ENCODE measurements around the gene FGFR2. TPM values are rescaled to one million over a fixed set of nuclear protein-coding genes. Genes with fewer than 3 reads are reported as not detected.

FGFR2 gene
- total and polyA plus RNA-seq, 12 donors: 19.5 to 79.2 (median 39.3) TPM

- Histone ChIP-seq H3K36me3 (replicated peaks in 1 of 2) (no peaks in the 10 kb centered on the region), H3K27ac (no peak overlapping the region), H3K27me3 (no peaks in the 10 kb centered on the region), H3K9me3 (replicated peaks in 1 of 3) (no peaks in the 10 kb centered on the region), H3K4me3 (no peak overlapping the region), H3K4me1 (replicated peaks in 1 of 2) (no peaks in the 10 kb centered on the region)
- intact Hi-C loops (cut with DNase I): no loop called here
- 92 to 94% (median 92%) methylated on average over 5 of the region's 5 CpGs for WGBS, 4 donors
- DNase-seq: no peak
- TF ChIP-seq POLR2A (IDR thresholded peaks at IDR 0.05): no peak
- TF ChIP-seq, protein P1, sequence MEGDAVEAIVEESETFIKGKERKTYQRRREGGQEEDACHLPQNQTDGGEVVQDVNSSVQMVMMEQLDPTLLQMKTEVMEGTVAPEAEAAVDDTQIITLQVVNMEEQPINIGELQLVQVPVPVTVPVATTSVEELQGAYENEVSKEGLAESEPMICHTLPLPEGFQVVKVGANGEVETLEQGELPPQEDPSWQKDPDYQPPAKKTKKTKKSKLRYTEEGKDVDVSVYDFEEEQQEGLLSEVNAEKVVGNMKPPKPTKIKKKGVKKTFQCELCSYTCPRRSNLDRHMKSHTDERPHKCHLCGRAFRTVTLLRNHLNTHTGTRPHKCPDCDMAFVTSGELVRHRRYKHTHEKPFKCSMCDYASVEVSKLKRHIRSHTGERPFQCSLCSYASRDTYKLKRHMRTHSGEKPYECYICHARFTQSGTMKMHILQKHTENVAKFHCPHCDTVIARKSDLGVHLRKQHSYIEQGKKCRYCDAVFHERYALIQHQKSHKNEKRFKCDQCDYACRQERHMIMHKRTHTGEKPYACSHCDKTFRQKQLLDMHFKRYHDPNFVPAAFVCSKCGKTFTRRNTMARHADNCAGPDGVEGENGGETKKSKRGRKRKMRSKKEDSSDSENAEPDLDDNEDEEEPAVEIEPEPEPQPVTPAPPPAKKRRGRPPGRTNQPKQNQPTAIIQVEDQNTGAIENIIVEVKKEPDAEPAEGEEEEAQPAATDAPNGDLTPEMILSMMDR (IDR thresholded peaks at IDR 0.05): no peak
Measured at GRCh38 chr10:121511943-121512342, 86.3 kb downstream of the FGFR2 start.

DNA sequence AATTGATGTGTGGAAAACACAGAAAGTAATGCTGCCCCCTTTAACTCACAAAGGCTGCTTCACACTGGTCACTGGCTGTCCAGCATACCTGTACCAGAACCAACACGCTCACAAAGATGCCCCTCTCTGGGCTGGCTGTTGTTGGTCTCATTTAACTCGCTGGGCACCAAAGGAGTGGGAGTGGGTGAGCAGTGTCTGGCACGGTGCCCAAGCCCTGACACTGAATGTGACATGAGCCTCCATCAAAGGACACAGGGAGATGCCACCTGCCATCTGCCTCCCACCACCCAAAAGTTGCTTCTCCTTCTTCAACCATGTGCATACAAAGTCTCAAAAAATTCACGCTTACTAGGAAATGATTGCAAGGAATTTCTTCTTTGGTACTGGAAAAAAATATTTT, 86.8 kb downstream of the FGFR2 start:
- DNase-seq: no peak
- TF ChIP-seq, protein P1 (IDR thresholded peaks at IDR 0.05): no peak
- TF ChIP-seq POLR2A (IDR thresholded peaks at IDR 0.05): no peak
- H3K36me3 ChIP-seq (replicated peaks in 1 of 2): no peaks in the 10 kb centered on the region
- H3K4me1 ChIP-seq (replicated peaks in 1 of 2): no peaks in the 10 kb centered on the region
- 87 to 96% (median 92%) methylated on average over 2 to 4 of the region's 4 CpGs for WGBS, 4 donors
- no peak overlapping the region for H3K4me3 ChIP-seq
- no peak overlapping the region for H3K27ac ChIP-seq
- intact Hi-C loops (cut with DNase I): no loop called here
- H3K27me3 ChIP-seq: no peaks in the 10 kb centered on the region
- no peaks in the 10 kb centered on the region for H3K9me3 ChIP-seq (replicated peaks in 1 of 3)

DNA sequence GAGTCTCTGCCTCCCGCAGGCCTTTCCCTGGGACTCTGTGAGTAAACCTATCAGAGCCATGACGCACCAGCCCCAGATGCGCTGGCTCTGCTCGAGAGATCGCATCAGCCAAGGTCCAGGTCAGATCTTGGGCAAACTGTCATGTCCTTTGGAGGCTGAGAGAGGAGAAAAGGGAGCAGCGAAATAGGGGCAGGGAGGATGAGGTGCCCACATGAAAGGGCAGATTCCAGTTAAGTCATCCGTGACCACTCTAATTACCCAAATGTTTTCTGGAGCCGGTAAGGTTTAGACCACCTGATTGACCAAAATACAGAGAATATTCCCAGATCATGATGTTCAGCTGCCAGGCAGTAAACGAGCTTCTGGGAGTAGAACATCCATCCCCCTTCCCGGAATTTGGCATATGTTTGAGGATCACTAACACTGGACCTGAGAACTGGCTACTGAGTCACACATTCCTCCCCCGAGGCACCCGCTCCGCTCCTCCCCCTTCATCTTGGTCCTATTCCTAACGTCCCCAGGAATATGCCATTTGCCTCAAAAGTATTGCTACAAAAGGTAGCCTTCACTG, 88.0 kb downstream of the FGFR2 start:
- 75 to 79% (median 79%) methylated on average over 14 of the region's 14 CpGs for WGBS, 4 donors
- no peak for TF ChIP-seq POLR2A (IDR thresholded peaks at IDR 0.05)
- TF ChIP-seq, protein P1 (IDR thresholded peaks at IDR 0.05): no peak

GRCh38 chr10:121509796-121510195, 88.4 kb downstream of the FGFR2 start:
- no peaks in the 10 kb centered on the region for H3K4me1 ChIP-seq (replicated peaks in 1 of 2)
- 78 to 92% (median 81%) methylated on average over 3 of the region's 3 CpGs for WGBS, 4 donors
- no peaks in the 10 kb centered on the region for H3K36me3 ChIP-seq (replicated peaks in 1 of 2)
- intact Hi-C loops (cut with DNase I): no loop called here
- no peak for TF ChIP-seq POLR2A (IDR thresholded peaks at IDR 0.05)
- TF ChIP-seq, protein P1 (IDR thresholded peaks at IDR 0.05): no peak
- H3K9me3 ChIP-seq (replicated peaks in 1 of 3): no peaks in the 10 kb centered on the region
- no peaks in the 10 kb centered on the region for H3K27me3 ChIP-seq
- no peak for DNase-seq
- H3K27ac ChIP-seq: peak overlapping the region in 2 of 5 donors; percentile 57 to 60
- H3K4me3 ChIP-seq: no peak overlapping the region

More for the DNA sequence above, 88.0 kb downstream of the FGFR2 start:
- no peaks in the 10 kb centered on the region for H3K27me3 ChIP-seq
- no peaks in the 10 kb centered on the region for H3K36me3 ChIP-seq (replicated peaks in 1 of 2)
- H3K27ac ChIP-seq: peak overlapping the region in 2 of 5 donors; percentile 57 to 65
- DNase-seq: peak; percentile 36 to 78 (median 63)
- no peaks in the 10 kb centered on the region for H3K9me3 ChIP-seq (replicated peaks in 1 of 3)
- intact Hi-C loops (cut with DNase I): no loop called here
- H3K4me3 ChIP-seq: no peak overlapping the region
- no peaks in the 10 kb centered on the region for H3K4me1 ChIP-seq (replicated peaks in 1 of 2)
